GM18870 (cell line): ENCODE results near the gene CST9.

Source experiments
- ATAC-seq: cut with Tn5 transposase; IDR thresholded peaks from one replicate; pipeline ENCODE4 v1.9.1; 2021; ENCODE audit warnings: moderate library complexity; ENCODE audit not compliant: unreplicated experiment

The CST9 gene

GRCh38 chr20:23554401-23554800 is 51.3 kb downstream of the CST9 start:
- no peak for ATAC-seq
